ENCODE data around the gene DNAJC13.

The DNAJC13 gene

DNA sequence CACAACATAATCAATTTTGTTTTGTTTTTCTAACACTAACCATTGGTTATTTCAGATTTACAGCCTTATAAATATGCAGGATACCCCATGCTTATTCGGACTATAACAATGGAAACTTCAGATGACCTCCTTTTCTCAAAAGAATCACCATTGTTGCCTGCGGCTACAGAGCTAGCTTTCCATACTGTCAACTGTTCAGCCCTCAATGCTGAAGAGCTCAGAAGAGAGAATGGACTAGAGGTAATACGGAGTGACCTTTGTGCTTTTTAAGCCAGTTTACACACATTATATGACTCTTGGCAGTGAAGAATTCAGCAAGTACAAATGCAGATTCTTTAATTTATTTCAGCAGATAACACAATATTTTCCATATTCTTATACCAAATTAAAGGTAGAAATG is 81.8 kb downstream of the DNAJC13 start:
- no peak for DNase-seq

DNA sequence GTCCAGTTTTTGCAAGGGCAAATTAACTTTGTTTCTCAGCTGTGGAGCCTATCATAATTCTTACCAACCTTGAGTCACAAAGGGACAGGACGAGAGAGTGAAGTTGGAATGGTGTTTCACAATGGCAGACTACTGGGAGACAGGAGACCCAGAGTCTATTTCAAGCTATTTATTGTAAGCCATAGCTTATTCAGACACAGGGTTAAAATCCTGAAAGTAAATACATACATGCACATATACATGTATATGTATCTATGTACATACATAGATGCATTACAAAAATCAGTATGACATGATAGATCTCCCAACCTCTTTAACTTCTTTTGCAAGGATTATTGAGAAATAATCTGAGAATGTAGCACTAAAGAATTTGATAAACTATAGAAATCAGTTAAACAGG is 86.3 kb downstream of the DNAJC13 start:
- DNase-seq, result no peak

GRCh38 chr3:132504375-132504933 is 87.2 kb downstream of the DNAJC13 start:
- DNase-seq, result no peak

DNA sequence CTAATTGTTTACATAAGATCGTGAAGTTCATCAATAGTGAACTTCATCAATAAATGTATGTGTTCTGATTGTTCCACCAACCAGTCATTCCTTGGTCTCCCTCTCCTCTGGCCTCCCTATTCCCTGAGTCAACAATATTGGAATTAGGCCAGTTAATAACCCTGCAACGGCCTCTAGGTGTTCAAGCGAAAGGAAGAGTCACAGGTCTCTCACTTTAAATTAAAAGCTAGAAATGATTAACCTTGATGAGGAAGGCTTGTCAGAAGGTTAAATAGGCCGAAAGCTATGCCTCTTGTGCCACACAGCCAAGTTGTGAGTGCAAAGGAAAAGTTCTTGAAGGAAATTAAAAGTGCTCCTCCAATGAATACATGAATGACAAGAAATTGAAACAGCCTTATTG is 90.4 kb downstream of the DNAJC13 start:
- DNase-seq, result no peak

DNA sequence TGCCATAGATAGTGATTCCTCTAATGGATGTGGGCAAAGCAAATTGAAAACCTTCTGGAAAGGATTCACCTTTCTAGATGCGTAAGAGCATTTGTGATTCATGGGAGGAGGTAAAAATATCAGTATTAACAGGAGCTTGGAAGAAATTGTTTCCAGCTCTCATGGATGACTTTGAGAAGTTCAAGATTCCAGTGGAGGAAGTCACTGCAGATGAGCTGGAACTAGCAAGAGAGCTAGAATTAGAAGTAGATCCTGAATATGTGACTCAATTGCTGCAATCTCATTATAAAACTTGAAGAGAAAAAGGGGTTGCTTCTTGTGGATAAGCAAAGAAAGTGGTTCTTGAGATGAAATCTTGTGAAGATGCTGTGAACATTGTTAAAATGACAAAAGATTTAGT is 91.8 kb downstream of the DNAJC13 start:
- no peak for DNase-seq

GRCh38 chr3:132509506-132509905 is 92.2 kb downstream of the DNAJC13 start:
- DNase-seq, result no peak

DNA sequence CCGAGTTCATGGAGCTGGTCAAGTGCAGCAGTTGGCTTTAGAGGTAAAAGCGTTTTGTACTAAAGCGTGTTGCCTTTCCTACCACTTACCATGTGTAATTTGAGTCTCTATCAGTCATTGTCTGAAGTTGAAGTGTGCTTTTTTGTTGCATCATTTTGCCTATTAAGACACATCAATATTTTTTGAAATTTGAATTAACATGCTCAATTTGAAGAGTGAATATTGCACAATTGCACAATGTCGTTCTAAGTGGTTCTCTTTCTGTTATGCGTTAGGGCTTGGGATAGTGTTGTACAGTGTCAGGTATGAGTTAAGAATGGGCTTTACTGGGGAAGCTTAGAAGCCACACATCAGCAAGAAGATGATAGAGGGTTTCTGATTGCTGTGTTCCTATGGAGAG is 95.8 kb downstream of the DNAJC13 start:
- DNase-seq, result no peak

DNA sequence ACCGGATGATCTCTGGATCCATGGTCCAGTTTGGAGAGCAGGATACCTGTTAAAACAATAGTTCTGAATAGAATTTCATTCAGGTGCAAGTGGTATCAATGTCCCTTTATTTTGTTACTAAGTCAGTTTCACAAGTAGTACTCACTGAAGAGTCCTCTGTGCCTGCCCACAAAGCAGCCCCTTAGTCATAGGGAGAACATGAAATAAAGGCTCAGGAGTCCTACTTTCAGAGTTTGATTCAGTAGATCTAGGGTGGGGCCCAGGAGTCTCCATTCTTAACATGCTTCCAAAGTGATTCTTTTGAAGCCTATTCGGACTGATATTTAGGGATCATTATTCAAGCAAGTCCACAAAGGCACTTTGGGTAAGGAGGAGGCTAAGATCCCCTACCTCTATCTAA is 100.0 kb downstream of the DNAJC13 start:
- DNase-seq, result no peak

DNA sequence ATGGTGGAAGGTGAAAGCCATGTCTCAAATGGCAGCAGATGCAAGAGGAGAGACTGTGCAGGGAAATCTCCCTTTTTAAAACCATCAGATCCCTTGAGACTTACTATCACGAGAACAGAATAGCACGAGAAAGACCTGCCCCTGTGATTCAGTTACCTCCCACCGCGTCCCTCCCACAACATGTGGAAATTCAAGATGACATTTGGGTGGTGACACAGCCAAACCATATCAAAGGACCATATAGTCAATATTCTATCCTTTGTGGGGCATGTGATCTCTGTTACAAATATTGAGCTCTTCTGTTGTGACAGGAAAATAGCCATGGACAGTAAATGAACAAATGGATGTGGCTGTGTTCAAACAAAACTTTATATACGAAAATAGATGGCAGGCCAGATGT is 102.6 kb downstream of the DNAJC13 start:
- DNase-seq, result no peak

GRCh38 chr3:132521901-132522300 is 104.6 kb downstream of the DNAJC13 start:
- DNase-seq, result no peak

DNA sequence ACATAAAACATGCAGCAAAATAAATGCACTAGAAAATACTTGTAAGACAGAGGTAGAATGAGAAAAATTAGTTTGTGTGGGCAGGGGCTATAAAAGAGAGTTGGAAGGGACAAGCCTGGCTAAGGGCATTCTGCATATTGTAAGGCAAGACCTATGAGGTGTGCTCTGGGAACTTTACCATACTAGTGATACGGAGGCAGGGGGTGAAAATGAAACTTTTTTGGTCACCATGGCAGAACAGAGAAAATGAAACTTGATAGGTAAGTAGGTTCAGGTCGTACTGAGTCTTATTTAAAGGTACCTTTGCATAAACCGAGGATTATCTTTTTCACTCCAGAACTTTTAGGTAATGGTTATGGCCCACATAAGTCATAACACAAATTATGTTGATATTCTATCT is 105.1 kb downstream of the DNAJC13 start:
- DNase-seq, result no peak

GRCh38 chr3:132530624-132531023 is 113.3 kb downstream of the DNAJC13 start:
- DNase-seq, result no peak

DNA sequence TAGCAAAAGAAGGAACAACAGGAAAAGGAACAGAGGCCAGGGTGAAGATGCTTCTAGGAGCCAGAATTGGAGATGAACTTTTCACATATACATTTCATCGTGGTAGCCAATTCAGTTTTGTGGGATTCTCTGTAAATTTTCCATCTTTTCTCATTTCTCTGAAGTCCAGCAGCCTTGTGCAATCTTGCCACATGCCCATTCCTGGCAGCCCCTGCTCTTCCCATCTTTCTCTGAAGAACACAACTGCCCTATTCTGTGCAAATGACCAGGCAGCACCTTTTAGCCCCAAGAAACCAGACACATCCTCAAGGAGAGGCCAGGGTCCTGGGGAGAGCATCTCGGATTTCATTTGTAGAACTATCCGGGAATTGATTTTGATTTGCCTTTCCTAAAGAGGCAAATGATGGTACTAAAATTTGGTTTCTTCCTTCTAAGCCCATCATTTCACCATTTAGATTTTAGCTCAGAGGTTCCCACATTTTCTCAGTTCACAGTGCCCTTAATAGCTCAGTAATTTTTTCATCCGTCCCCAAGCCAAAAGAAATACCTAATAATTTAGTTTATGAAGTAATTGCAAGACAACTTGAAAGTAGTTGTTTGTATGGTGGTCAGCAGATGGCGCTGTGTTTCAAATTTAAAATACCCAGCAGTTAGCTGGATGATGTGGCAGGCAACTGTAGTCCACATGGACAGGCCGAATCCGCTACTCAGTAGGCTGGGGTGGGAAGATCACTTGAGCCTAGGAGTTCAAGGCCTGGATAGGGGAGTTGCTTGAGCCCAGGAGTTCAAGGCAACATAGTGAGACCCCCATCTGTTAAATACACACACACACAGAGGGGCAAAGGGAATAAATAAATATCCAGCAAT is 118.5 kb downstream of the DNAJC13 start:
- DNase-seq, result peak; percentile 15

DNA sequence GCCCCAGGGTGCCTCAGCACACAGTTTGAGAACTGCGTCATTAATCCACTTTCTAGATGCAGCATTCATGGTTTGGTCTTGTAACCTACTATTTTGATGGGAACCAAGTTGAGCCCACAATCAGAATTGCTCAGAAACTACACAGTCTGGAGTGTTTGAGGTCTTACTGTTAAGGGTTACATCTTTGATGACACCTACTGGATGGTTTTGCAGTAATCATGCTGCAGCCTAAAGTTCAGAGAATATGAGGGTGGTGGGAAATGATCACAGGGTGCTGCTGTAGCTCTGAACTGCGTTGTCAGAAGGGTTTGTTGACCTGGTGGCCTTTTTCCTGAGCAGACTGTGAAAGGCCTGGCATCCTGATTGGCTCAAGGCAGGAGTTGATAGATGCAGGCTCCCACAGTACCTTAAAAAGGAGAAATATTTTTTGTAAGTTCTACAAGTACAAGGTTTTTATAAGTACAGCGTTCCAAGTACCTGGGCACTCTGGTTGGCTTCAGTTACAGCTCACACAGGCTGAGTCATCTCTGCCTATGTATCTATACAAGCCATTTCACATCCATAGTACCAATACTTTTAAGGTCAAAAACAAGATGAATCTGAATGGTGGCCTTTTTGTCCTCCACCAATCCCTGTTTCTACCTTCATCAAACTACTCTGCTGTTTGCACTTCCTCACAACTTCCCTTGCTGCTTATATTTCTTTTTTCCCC is 119.3 kb downstream of the DNAJC13 start:
- DNase-seq, result no peak

DNA sequence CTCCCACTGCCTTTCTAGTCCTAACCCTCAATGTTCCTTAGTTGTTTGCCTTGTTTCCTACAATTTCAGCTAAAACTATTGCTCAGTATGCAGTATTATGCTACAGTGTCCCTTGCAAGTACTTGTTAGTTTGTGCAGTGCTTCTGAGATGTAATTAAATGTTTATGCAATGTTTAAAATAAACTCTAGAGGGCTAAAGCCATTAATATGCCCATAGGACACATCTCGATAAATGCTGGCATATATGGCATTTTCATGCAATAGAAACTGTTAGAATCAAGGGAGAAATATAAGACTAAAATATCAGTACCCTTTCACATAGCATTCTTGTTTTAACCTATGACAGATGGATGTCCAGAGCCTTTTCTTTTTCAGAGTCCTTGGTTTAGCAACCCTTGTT is 120.0 kb downstream of the DNAJC13 start:
- no peak for DNase-seq

DNA sequence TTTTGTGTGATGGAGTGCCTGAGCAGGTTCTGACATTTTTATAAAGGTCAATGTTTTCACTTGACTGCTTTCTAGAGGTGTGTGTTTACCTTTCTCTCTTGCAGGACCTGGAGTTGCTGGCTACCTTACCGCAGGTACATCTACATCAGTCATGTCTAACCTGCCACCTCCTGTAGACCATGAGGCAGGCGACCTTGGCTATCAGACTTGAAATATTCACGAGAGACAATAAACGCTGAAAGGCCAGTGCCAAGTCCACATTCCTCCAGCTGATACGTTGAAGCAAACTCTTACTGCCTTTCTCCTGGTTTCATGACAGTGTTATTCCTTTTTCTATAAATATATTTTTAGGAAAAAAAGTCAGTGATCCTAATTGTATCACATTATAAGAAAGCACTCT is 120.8 kb downstream of the DNAJC13 start:
- no peak for DNase-seq

GRCh38 chr3:132539681-132540080 is 122.4 kb downstream of the DNAJC13 start:
- no peak for DNase-seq

GRCh38 chr3:132542577-132542976 is 125.3 kb downstream of the DNAJC13 start:
- no peak for DNase-seq

DNA sequence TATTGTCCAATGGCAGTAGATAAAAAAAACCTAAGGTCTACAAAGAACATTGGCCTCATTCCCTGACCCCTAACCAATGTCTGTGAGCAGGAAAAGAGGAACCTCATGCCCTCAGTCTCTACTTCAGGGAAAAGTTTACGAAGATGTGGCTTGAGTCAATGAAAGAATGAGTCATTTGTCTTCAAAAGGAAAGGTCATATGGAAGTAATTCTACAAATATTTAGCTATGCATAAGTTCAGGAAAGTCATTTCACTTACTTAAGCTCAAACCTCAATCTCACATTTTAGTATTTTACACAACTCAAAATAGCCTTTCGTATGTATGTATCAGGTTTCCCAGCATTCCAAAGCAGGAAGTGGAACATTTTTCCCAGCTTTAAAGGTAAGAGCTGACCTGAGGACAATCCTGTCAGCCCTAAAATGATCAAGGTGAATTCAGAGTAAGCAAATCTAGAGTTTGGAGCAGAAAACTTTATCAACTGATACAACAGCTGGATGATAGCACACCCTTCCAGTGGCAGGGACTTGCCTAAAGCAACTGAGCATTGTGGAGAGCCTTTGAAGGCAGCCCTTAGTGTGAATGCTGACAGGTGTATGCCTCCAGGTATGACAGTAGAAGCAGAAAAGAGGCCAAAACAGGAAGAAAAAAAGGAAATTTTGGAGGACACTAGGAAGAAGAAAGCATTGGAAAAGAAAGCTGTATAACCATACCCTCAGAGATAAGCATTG is 125.9 kb downstream of the DNAJC13 start:
- DNase-seq, result no peak

DNA sequence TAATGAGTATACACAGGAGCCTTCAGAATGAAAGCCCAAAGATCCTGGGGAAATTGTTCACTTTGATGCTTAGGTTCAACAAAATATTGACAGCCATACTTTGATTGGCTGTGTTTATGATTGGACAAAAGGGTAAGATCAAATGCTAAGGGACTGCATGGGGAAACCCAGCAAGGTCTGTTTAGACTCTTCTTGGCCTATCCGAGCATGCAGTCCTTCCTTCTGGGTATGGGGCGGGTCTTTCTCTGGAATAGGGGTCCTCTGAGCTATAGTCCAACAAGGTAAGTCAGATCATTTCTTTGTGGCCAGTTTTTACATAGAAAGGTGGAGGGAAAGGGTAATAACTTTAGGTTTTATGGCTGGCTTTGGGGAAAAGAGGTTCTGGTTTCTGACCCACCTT is 126.8 kb downstream of the DNAJC13 start:
- DNase-seq, result no peak

- no peak for DNase-seq
These were observed 128.2 kb downstream of the DNAJC13 start for GRCh38 chr3:132545471-132545870.

DNA sequence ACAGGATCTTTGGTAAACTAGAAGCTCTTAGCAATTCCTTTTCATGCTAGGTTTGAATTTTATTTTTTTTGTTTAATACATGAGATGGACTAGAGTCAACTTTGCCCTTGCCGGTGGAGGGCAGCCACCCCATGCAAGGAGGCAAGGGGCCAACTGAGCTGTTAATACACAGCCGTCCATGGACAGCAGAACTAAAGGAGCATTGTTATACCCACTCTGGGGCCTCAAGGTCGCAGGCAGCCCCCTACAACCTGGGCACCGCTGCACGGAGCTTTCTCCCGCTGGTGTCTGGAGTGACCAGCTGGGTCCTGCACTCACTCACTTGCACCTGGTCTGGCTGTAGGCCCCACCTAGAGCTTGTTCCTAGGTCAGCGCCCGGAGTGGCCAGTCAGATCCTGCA is 131.9 kb downstream of the DNAJC13 start:
- DNase-seq, result no peak

GRCh38 chr3:132549890-132550578 is 132.7 kb downstream of the DNAJC13 start:
- DNase-seq, result no peak
